ENCODE measurements around the gene ZNF132.
"Not testable (repeated sequence)": the region's sequence is repeated elsewhere in the genome, so short reads cannot be mapped to it uniquely, and the experiment has no call there.

Gene ZNF132

DNA sequence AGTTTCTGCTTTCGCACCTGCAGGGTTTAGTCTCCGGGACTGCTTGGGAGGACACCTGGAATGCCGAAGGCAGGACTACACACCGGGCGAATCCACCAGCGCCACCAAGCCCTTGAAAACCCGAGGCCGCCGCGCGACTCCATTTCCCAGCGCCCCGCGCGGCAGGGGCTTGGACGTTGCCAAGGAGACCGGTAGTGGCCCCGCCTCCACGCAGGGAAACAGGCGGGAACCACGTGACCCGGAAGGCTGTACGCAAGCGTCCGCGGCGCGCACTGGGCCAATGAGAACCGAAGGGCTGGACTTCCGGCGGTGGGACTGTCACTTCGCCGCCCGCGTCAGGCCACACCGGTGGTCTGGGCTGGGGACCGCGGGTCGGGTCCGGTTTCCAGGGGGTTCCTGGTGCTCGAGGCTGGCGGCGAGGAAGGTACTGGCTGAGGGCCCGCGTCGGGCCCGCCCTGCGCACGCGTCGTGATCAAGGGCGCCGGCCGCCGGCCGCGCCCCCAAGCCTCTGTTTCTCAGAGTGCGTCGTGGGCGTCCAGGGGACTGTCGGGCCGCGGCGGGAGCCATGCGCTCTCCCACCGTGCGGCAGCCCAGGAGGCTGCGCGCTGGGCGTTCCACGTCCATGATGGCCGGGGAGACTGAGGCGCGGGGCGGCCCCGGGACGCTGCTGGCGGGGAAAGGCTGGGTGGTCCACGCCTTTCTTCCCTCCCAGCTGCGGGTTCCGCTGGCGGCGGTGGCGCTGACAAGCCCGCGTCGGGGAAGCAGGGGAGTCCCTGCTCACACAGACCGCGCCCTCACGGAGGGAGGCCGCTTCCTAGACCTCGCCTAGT is 27.0 kb upstream of the ZNF132 start, which contains the start of gene ZNF324:
TSS of gene ZNF324 (plus strand) at position 321 of the 830 bp plus-strand sequence. CDS start 2,106 bp downstream, outside the sequence.
- peaks cover 9% of the 10 kb centered on the region for H3K79me2 ChIP-seq (ENCODE audit: control insufficient read depth, insufficient read depth, low read length, unreplicated experiment)
- H3K27ac ChIP-seq (ENCODE audit: low read depth, low read length) = peak within 1 kb of the TSS; percentile 57; the same call in 1 of the 2 replicates
- peaks cover 3% of the 10 kb centered on the region for H3K4me1 ChIP-seq (ENCODE audit: control insufficient read depth, insufficient read depth, low read length, unreplicated experiment)
- H3K36me3 ChIP-seq (ENCODE audit: insufficient read depth, low read length) = no peaks in the 10 kb centered on the region
- H3K4me3 ChIP-seq (ENCODE audit: low read depth, low read length) = peak within 1 kb of the TSS; percentile 86
- peak within 1 kb of the TSS; percentile 42 for H2AFZ ChIP-seq (ENCODE audit: low read length, unreplicated experiment)
- H3K27me3 ChIP-seq (ENCODE audit: insufficient read depth, low read length) = no peaks in the 10 kb centered on the region

DNA sequence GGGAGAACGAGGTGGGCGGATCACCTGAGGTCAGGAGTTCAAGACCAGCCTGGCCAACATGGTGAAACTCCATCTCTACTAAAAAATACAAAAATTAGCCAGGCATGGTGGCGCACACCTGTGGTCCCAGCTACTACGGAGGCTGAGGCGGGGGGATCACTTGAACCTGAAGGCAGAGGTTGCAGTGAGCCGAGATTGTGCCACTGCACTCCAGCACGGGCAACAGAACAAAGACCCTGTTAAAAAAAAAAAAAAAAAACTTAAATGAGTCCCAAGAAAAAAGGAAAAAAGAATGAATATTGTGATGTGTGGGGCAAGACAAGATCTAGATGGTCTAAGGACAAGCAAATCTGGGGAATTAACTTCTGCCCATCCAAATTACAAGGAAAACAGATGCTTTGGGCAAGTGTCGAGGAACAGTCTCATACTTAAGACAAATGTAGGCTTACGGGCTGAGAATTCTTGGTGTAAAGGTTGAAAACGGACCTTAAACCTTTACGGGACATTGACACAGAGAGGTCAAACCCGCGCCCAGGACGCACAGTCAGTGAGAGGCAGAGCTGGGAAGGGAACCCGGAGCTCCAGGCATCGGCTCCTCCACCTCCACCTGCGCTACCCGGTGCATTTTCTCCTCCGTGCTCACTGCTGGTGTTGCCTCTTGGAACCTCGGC is 26.3 kb upstream of the ZNF132 start:
- H3K27me3 ChIP-seq (ENCODE audit: insufficient read depth, low read length) = no peaks in the 10 kb centered on the region
- no peak overlapping the region for H3K27ac ChIP-seq (ENCODE audit: low read depth, low read length)
- no peaks in the 10 kb centered on the region for H3K36me3 ChIP-seq (ENCODE audit: insufficient read depth, low read length)
- peak overlapping the region; percentile 86 for H3K4me3 ChIP-seq (ENCODE audit: low read depth, low read length)
- peak overlapping the region; percentile 42 for H2AFZ ChIP-seq (ENCODE audit: low read length, unreplicated experiment)
- H3K79me2 ChIP-seq (ENCODE audit: control insufficient read depth, insufficient read depth, low read length, unreplicated experiment) = peaks cover 9% of the 10 kb centered on the region
- peaks cover 3% of the 10 kb centered on the region for H3K4me1 ChIP-seq (ENCODE audit: control insufficient read depth, insufficient read depth, low read length, unreplicated experiment)

DNA sequence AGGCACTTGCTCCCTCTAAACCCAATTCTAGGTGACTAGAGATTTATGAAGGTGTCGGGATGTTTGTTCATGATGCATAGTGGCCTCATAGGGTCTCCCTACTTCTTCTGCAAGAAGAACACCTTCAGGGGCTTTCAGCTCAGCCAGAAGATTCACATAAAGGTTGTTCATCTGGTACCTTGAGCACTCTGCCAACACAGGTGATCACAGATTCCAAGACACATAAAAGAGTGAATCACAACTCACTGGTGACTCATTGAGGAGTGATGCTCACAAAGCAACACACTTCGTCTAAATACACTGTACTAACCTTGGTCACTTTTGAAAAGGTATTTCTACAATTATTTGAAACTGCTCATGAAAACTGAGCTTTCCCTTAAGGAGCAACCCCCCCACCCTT is 20.1 kb upstream of the ZNF132 start:
- no peaks in the 10 kb centered on the region for H3K79me2 ChIP-seq (ENCODE audit: control insufficient read depth, insufficient read depth, low read length, unreplicated experiment)
- no peak overlapping the region for H3K27ac ChIP-seq (ENCODE audit: low read depth, low read length)
- no peak overlapping the region for H2AFZ ChIP-seq (ENCODE audit: low read length, unreplicated experiment)
- no peak overlapping the region for H3K4me3 ChIP-seq (ENCODE audit: low read depth, low read length)
- no peaks in the 10 kb centered on the region for H3K36me3 ChIP-seq (ENCODE audit: insufficient read depth, low read length)
- no peaks in the 10 kb centered on the region for H3K27me3 ChIP-seq (ENCODE audit: insufficient read depth, low read length)
- H3K4me1 ChIP-seq (ENCODE audit: control insufficient read depth, insufficient read depth, low read length, unreplicated experiment) = no peaks in the 10 kb centered on the region

DNA sequence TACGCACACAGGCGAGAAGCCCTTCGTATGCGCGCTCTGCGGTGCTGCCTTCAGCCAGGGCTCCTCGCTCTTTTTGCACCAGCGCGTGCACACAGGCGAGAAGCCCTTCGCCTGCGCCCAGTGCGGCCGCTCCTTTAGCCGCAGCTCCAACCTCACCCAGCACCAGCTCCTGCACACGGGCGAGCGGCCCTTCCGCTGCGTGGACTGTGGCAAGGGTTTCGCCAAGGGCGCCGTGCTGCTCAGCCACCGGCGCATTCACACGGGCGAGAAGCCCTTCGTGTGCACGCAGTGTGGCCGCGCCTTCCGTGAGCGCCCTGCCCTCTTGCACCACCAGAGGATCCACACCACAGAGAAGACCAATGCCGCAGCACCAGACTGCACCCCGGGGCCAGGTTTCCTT is 16.2 kb upstream of the ZNF132 start:
- H3K79me2 ChIP-seq (ENCODE audit: control insufficient read depth, insufficient read depth, low read length, unreplicated experiment) = no peaks in the 10 kb centered on the region

DNA sequence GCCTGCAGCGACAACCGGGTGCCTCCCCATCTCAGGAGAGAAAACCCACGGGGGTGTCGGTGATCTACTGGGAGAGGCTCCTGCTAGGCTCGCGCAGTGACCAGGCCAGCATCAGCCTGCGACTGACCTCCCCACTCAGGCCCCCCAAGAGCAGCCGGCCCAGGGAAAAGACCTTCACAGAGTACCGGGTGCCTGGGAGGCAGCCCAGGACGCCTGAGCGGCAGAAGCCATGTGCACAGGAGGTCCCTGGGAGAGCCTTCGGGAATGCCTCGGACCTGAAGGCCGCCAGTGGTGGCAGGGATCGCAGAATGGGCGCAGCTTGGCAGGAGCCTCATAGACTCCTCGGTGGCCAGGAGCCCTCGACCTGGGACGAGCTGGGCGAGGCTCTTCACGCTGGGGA is 15.4 kb upstream of the ZNF132 start:
- Histone ChIP-seq H3K27me3 (ENCODE audit: insufficient read depth, low read length) (peaks cover 3% of the 10 kb centered on the region; the same call in 1 of the 2 replicates), H3K4me1 (ENCODE audit: control insufficient read depth, insufficient read depth, low read length, unreplicated experiment) (no peaks in the 10 kb centered on the region), H3K36me3 (ENCODE audit: insufficient read depth, low read length) (no peaks in the 10 kb centered on the region), H3K79me2 (ENCODE audit: control insufficient read depth, insufficient read depth, low read length, unreplicated experiment) (no peaks in the 10 kb centered on the region), H3K4me3 (ENCODE audit: low read depth, low read length) (no peak overlapping the region), H2AFZ (ENCODE audit: low read length, unreplicated experiment) (no peak overlapping the region), H3K27ac (ENCODE audit: low read depth, low read length) (no peak overlapping the region)

More for the DNA sequence above, 16.2 kb upstream of the ZNF132 start:
- H3K36me3 ChIP-seq (ENCODE audit: insufficient read depth, low read length) = no peaks in the 10 kb centered on the region
- H3K4me1 ChIP-seq (ENCODE audit: control insufficient read depth, insufficient read depth, low read length, unreplicated experiment) = no peaks in the 10 kb centered on the region
- H3K27me3 ChIP-seq (ENCODE audit: insufficient read depth, low read length) = no peaks in the 10 kb centered on the region
- no peak overlapping the region for H3K4me3 ChIP-seq (ENCODE audit: low read depth, low read length)
- H2AFZ ChIP-seq (ENCODE audit: low read length, unreplicated experiment) = no peak overlapping the region
- no peak overlapping the region for H3K27ac ChIP-seq (ENCODE audit: low read depth, low read length)

DNA sequence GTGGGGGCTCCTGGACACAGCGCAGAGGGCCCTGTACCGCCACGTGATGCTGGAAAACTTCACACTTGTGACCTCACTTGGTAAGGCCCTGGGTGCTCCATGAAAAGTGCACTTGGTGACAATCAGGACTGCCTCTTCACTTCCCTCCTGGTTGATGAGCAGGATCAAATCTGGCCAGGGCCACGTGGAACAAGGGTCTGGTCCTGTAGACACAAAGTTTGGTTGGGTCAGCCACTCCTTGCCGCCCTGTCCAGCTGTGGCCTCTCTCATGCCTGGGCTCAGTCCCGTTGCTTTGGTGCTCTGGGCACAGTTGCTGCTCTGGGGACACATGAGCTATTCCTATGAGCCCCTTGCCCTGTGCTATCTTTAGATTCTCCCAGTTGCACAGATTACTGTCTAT is 13.8 kb upstream of the ZNF132 start:
- peaks cover 3% of the 10 kb centered on the region; the same call in 1 of the 2 replicates for H3K27me3 ChIP-seq (ENCODE audit: insufficient read depth, low read length)
- H3K36me3 ChIP-seq (ENCODE audit: insufficient read depth, low read length) = no peaks in the 10 kb centered on the region
- H3K79me2 ChIP-seq (ENCODE audit: control insufficient read depth, insufficient read depth, low read length, unreplicated experiment) = no peaks in the 10 kb centered on the region
- no peak overlapping the region for H3K27ac ChIP-seq (ENCODE audit: low read depth, low read length)
- H3K4me1 ChIP-seq (ENCODE audit: control insufficient read depth, insufficient read depth, low read length, unreplicated experiment) = no peaks in the 10 kb centered on the region
- no peak overlapping the region for H3K4me3 ChIP-seq (ENCODE audit: low read depth, low read length)
- H2AFZ ChIP-seq (ENCODE audit: low read length, unreplicated experiment) = no peak overlapping the region

DNA sequence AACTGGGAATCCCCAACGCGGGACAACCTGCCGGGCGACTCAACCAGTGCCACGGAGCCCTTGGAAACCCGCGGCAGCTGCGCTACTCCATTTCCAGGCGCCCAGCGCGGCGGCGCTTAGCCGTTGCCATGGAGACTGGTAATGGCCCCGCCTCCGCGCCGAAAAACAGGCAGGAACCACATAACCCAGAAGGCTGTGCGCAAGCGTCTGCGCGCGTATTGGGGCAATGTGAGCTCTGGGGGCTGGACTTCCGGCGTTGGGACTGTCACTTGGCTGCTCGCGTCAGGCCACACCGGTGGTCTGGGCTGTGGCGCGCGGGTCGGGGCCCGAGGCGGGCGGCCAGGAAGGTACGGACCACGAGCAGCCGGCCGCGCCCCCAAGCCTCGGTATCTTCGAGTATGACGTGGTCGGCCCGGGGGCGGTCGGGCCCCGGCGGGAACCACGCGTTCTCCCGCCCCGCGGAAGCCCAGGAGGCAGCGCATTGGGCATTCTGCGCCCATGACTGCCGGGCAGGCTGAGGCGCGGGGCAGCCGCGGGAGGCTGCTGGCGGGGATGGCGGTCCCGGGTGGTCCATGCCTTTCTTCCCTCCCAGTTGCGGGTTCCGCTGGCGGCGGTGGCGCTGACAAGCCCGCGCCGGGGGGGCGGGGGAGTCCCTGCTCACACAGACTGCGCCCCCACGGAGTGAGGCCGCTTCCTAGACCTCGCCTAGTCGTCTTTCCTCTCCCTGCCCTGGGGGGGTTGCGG is 11.6 kb upstream of the ZNF132 start, which contains the start of gene ZNF324B:
TSS of gene ZNF324B (plus strand) at position 265 of the 744 bp plus-strand sequence. CDS start 2,080 bp downstream, outside the sequence.
- no peak within 1 kb of the TSS for H3K27ac ChIP-seq (ENCODE audit: low read depth, low read length)

DNA sequence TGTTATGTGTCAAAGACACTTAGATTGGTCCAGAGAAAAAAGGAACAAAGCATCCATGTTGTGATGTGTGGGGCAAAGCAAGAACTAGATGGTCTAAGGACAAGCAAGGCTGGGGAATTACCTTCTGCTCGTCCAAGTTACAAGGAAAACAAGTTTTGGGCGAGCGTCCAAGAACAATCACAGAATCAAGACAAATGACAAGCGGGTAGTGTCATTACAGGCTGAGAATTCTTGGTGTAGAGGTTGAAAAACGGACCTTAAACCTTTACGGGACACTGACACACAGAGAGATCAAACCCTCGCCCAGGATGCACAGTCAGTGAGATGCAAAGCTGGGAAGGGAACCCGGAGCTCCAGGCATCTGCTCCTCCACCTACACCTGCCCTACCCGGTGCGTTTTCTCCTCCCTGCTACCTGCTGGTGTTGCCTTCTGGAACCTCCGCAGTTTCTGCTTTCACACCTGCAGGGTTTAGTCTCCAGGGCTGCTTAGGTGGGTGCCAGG is 11.0 kb upstream of the ZNF132 start:
- Histone ChIP-seq H3K27me3 (ENCODE audit: insufficient read depth, low read length) (peaks cover 3% of the 10 kb centered on the region; the same call in 1 of the 2 replicates), H3K4me1 (ENCODE audit: control insufficient read depth, insufficient read depth, low read length, unreplicated experiment) (no peaks in the 10 kb centered on the region), H3K36me3 (ENCODE audit: insufficient read depth, low read length) (no peaks in the 10 kb centered on the region), H3K27ac (ENCODE audit: low read depth, low read length) (no peak overlapping the region), H2AFZ (ENCODE audit: low read length, unreplicated experiment) (peak overlapping the region; percentile 88), H3K4me3 (ENCODE audit: low read depth, low read length) (peak overlapping the region; percentile 82), H3K79me2 (ENCODE audit: control insufficient read depth, insufficient read depth, low read length, unreplicated experiment) (no peaks in the 10 kb centered on the region)

More for the DNA sequence above, 11.6 kb upstream of the ZNF132 start, which contains the start of gene ZNF324B:
- peaks cover 3% of the 10 kb centered on the region; the same call in 1 of the 2 replicates for H3K27me3 ChIP-seq (ENCODE audit: insufficient read depth, low read length)
- peak within 1 kb of the TSS; percentile 88 for H2AFZ ChIP-seq (ENCODE audit: low read length, unreplicated experiment)
- H3K4me3 ChIP-seq (ENCODE audit: low read depth, low read length) = peak within 1 kb of the TSS; percentile 82
- no peaks in the 10 kb centered on the region for H3K4me1 ChIP-seq (ENCODE audit: control insufficient read depth, insufficient read depth, low read length, unreplicated experiment)
- H3K36me3 ChIP-seq (ENCODE audit: insufficient read depth, low read length) = no peaks in the 10 kb centered on the region
- no peaks in the 10 kb centered on the region for H3K79me2 ChIP-seq (ENCODE audit: control insufficient read depth, insufficient read depth, low read length, unreplicated experiment)

DNA sequence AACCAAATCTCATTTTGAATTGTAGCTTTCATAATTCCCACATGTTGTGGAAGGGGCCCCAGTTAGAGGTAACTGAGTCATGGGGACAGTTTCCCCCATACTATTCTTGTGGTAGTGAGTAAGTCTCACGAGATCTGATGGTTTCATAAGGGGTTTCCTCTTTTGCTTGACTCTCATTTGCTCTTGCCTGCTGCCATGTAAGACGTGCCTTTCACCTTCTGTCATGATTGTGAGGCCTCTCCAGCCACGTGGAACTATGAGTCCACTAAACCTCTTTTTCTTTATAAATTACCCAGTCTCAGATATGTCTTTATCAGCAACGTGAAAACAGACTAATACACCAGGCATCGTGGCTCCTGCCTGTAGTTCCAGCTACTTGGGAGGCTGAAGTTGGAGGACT is 10.0 kb upstream of the ZNF132 start:
- not testable (repeated sequence) for H3K4me3 ChIP-seq (ENCODE audit: low read depth, low read length); H3K79me2 ChIP-seq (ENCODE audit: control insufficient read depth, insufficient read depth, low read length, unreplicated experiment); H3K27me3 ChIP-seq (ENCODE audit: insufficient read depth, low read length); H3K4me1 ChIP-seq (ENCODE audit: control insufficient read depth, insufficient read depth, low read length, unreplicated experiment); H3K27ac ChIP-seq (ENCODE audit: low read depth, low read length); H2AFZ ChIP-seq (ENCODE audit: low read length, unreplicated experiment); H3K36me3 ChIP-seq (ENCODE audit: insufficient read depth, low read length)

DNA sequence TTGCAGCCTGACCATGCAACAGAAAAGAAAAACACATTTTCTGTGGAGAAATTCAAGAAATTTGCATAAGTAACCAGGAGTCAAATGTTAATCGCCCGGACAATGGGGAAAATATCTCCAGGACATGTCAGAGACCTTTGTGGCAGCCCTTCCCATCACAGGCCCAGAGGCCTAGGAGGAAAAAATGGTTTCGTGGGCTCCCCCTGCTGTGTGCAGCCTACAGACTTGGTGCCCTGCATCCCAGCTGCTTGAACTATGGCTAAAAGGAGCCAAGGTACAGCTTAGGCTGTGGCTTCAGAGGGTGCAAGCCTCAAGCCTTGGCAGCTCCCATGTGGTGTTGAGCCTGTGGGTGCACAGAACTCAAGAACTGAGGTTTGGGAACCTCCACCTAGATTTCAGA is 8.9 kb upstream of the ZNF132 start:
- not testable (repeated sequence) for H3K27me3 ChIP-seq (ENCODE audit: insufficient read depth, low read length); H3K4me3 ChIP-seq (ENCODE audit: low read depth, low read length); H3K4me1 ChIP-seq (ENCODE audit: control insufficient read depth, insufficient read depth, low read length, unreplicated experiment); H3K79me2 ChIP-seq (ENCODE audit: control insufficient read depth, insufficient read depth, low read length, unreplicated experiment); H2AFZ ChIP-seq (ENCODE audit: low read length, unreplicated experiment); H3K27ac ChIP-seq (ENCODE audit: low read depth, low read length); H3K36me3 ChIP-seq (ENCODE audit: insufficient read depth, low read length)
